GM12878 (cell line): Measurements from ENCODE around the gene CTSS. TPM values are rescaled to one million over a fixed set of nuclear protein-coding genes. Genes with fewer than 3 reads are reported as not detected.

Experiments used
- ATAC-seq: fragments of 200-7000 bp; cut with Tn5 transposase; 3 replicates; pipeline ENCODE4 v1.9.1; 2020; ENCODE audit warnings: mild to moderate bottlenecking, moderate library complexity
- BruUV-seq: library from RNA; stranded (reverse); fragments of 400-500 nt; replicated peaks from 2 replicates; lab custom pipeline; 2021; lab: Mats Ljungman, UMichigan
- CTCF ChIA-PET: fragments of 300-600 bp; sonication (Branson Sonifier 250); formaldehyde crosslinking; extraction: SDS; loops from one replicate; lab custom pipeline; 2021; ENCODE audit warnings: inconsistent platforms; lab: Yijun Ruan, JAX
- POLR2A ChIA-PET: fragments of 350-600 bp; formaldehyde crosslinking; extraction: SDS; loops from one replicate; lab custom pipeline; 2021; ENCODE audit warnings: inconsistent platforms; lab: Charles Lee
- RAD21 ChIA-PET: fragments of 300-600 bp; sonication (Branson Sonifier 250); formaldehyde crosslinking; loops from one replicate; lab custom pipeline; 2023; ENCODE audit warnings: antibody characterized with exemption; ENCODE audit not compliant: unreplicated experiment; lab: Charles Lee
- SMC1A ChIA-PET: fragments of 300-600 bp; sonication (Branson Sonifier 250); formaldehyde crosslinking; loops from one replicate; lab custom pipeline; 2023; ENCODE audit not compliant: unreplicated experiment, uncharacterized antibody; lab: Charles Lee
- DNase-seq: peaks from one replicate; pipeline ENCODE4 v3.0.0-alpha.2; 2011; ENCODE audit warnings: low read depth, low spot score
- FAIRE-seq: peaks from 3 replicates; lab custom pipeline; 2011; peaks lifted over from hg19 to GRCh38; lab: Jason Lieb, UNC
- H2AFZ ChIP-seq: 2 replicates; pipeline ENCODE4 v1.6.0; 2011; ENCODE audit warnings: low read depth, low read length, control low read depth; ENCODE audit not compliant: control insufficient read depth
- H3K27ac ChIP-seq: 2 replicates; pipeline ENCODE4 v1.5.1; 2011; ENCODE audit warnings: control low read depth; ENCODE audit not compliant: control insufficient read depth, insufficient read depth
- H3K27me3 ChIP-seq, 2 experiments: replicated peaks in 1 of 2; 2 replicates each; pipeline versions ENCODE4 v1.6.0 to v1.6.1; 2011; ENCODE audit warnings: low read length in 1 of 2; ENCODE audit not compliant: control insufficient read depth in 2 of 2, insufficient read depth in 2 of 2
- H3K36me3 ChIP-seq, 2 experiments: 2 replicates each; pipeline ENCODE4 v1.5.1; 2011; ENCODE audit warnings: low read length in 1 of 2; ENCODE audit not compliant: control insufficient read depth in 2 of 2, insufficient read depth in 2 of 2
- H3K4me1 ChIP-seq: 2 replicates; pipeline ENCODE4 v1.6.1; 2011; ENCODE audit warnings: mild to moderate bottlenecking, low read length, moderate library complexity, mixed read lengths; ENCODE audit not compliant: control insufficient read depth, insufficient read depth
- H3K4me2 ChIP-seq: 2 replicates; pipeline ENCODE4 v1.6.0; 2011; ENCODE audit warnings: control low read depth; ENCODE audit not compliant: control insufficient read depth, insufficient read depth
- H3K4me3 ChIP-seq: fragments of 200-600 bp; sonication (generic); 2 replicates; pipeline ENCODE4 v1.5.1; 2016
- H3K79me2 ChIP-seq: 2 replicates; pipeline ENCODE4 v1.6.0; 2011; ENCODE audit warnings: low read length; ENCODE audit not compliant: control insufficient read depth, insufficient read depth
- H3K9ac ChIP-seq: 2 replicates; pipeline ENCODE4 v1.8.0; 2011; ENCODE audit warnings: low read length, control low read depth, mixed read lengths; ENCODE audit not compliant: control insufficient read depth, insufficient read depth
- H3K9me3 ChIP-seq: replicated peaks from 3 replicates; pipeline ENCODE4 v1.5.1; 2011; ENCODE audit warnings: mild to moderate bottlenecking, low read length; ENCODE audit not compliant: control insufficient read depth, insufficient read depth
- H4K20me1 ChIP-seq: 2 replicates; pipeline ENCODE4 v1.6.0; 2011; ENCODE audit not compliant: control insufficient read depth, insufficient read depth
- ASH2L ChIP-seq: fragments of 300-600, 200-600 bp; sonication (generic); IDR thresholded peaks from 2 replicates; pipeline ENCODE4 v1.6.1; 2017; ENCODE audit warnings: low read depth, mild to moderate bottlenecking, borderline replicate concordance
- BMI1 ChIP-seq: fragments of 450-650 bp; IDR thresholded peaks from 2 replicates; pipeline ENCODE4 v1.6.1; 2016; ENCODE audit warnings: mild to moderate bottlenecking, moderate library complexity, borderline replicate concordance
- CEBPZ ChIP-seq: fragments of 150-350 bp; IDR thresholded peaks from 2 replicates; pipeline ENCODE4 v1.6.1; 2016; ENCODE audit warnings: low read depth, low read length
- CHD2 ChIP-seq: IDR thresholded peaks from 2 replicates; pipeline ENCODE4 v1.6.1; 2011; ENCODE audit warnings: low read depth, low read length, improper control_type of control experiment, borderline replicate concordance
- HSF1 ChIP-seq: fragments of 150-350 bp; IDR thresholded peaks from 2 replicates; pipeline ENCODE4 v1.6.1; 2014; ENCODE audit warnings: mild to moderate bottlenecking, low read depth, low read length
- IKZF2 ChIP-seq, 2 experiments: fragments of 450-650 bp; IDR thresholded peaks; 2 replicates each; pipeline ENCODE4 v1.6.1; 2017; ENCODE audit warnings: mild to moderate bottlenecking in 2 of 2, moderate library complexity in 2 of 2
- RFX5 ChIP-seq: IDR thresholded peaks from 2 replicates; pipeline ENCODE4 v1.6.1; 2011; ENCODE audit warnings: low read depth, low read length, improper control_type of control experiment
- SMARCA5 ChIP-seq: fragments of 450-650 bp; IDR thresholded peaks from 2 replicates; pipeline ENCODE4 v1.6.1; 2017; ENCODE audit warnings: mild to moderate bottlenecking
- WGBS: methylation state at CpG from one replicate; pipeline ENCODE4 v1.1.6; 2016; ENCODE audit warnings: low lambda C conversion rate; ENCODE audit not compliant: insufficient replicate concordance, insufficient coverage; ENCODE audit errors: missing lambda C conversion rate; 5-methylcytosine and 5-hydroxymethylcytosine counted together
- in situ Hi-C: fragments of 300-500 bp; cut with MboI; formaldehyde crosslinking; loops from 9 replicates; pipeline ENCODE4 v1.14.3; 2018; ENCODE audit warnings: mixed read lengths
- intact Hi-C: fragments of 100-400 bp; cut with micrococcal nuclease; formaldehyde crosslinking; loops from one replicate; pipeline ENCODE4 v1.14.2; 2022; ENCODE audit not compliant: unreplicated experiment
- polyA plus RNA-seq, 11 experiments: library from polyadenylated mRNA; depleted of rRNA in 4 of 11; unstranded in 6 of 11; stranded (reverse) in 5 of 11; fragments of >200 nt; fragmentation: Nextera tagmentation in 4 of 11; fragmentation: Illumina TruSeq in 1 of 11; extraction: Ambion mirVana in 4 of 11; extraction: Trizol in 1 of 11; gene quantifications; 1 replicate in 1 of 11; 2 replicates in 10 of 11; pipeline versions ENCODE4 v1.2.1 to v1.2.3, GENCODE V29; 2011 to 2016; ENCODE audit warnings: inconsistent platforms in 2 of 11, missing spikeins in 2 of 11, low read depth in 1 of 11
- total RNA-seq, 4 experiments: library from RNA; depleted of rRNA in 3 of 4; stranded (reverse); fragments of >200 nt in 3 of 4; fragmentation: Illumina TruSeq in 1 of 4; extraction: Trizol in 1 of 4; gene quantifications; 2 replicates each; pipeline versions ENCODE4 v1.2.1 to v1.2.3, GENCODE V29; 2013 to 2021
- TF ChIP-seq, protein P1 (sequence below): fragments of 450-650 bp; IDR thresholded peaks from 2 replicates; pipeline ENCODE4 v1.6.1; 2016; ENCODE audit warnings: mild to moderate bottlenecking
- TF ChIP-seq, protein P2 (sequence below): fragments of 450-650 bp; IDR thresholded peaks from 2 replicates; pipeline ENCODE4 v1.6.1; 2017; ENCODE audit warnings: antibody characterized with exemption, mild to moderate bottlenecking, moderate library complexity

The CTSS gene
- total and polyA plus RNA-seq, 10 of the 15 experiments (the other 5 are each of a cell fraction or from before 2014, with no cell fraction given): 32.8 to 174 (median 60.9) TPM

DNA sequence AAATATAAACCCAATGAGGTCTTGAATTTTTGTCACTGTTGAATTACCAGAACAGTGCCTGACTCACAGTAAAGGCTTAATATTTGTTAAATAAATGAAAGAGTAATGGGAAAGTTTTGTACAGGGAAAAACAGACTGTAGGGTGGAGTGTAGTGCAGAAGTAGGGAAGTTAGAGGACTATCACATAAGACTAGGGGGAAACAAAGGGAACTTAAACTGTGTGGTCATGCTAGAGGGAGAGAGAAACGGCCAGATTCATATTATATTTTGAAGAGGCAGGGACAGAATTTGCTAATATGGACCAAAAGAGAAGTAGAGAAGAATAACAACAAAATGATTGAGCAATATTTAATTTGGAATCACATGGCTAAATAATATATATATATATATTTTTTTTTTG is 27.6 kb upstream of the CTSS start:
- no peak for TF ChIP-seq SMARCA5
- no peak for TF ChIP-seq IKZF2 (IDR thresholded peaks at IDR 0.05)
- no peak for TF ChIP-seq HSF1
- TF ChIP-seq, protein P1, sequence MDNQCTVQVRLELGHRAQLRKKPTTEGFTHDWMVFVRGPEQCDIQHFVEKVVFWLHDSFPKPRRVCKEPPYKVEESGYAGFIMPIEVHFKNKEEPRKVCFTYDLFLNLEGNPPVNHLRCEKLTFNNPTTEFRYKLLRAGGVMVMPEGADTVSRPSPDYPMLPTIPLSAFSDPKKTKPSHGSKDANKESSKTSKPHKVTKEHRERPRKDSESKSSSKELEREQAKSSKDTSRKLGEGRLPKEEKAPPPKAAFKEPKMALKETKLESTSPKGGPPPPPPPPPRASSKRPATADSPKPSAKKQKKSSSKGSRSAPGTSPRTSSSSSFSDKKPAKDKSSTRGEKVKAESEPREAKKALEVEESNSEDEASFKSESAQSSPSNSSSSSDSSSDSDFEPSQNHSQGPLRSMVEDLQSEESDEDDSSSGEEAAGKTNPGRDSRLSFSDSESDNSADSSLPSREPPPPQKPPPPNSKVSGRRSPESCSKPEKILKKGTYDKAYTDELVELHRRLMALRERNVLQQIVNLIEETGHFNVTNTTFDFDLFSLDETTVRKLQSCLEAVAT: no peak
- TF ChIP-seq BMI1: no peak
- TF ChIP-seq, protein P2, sequence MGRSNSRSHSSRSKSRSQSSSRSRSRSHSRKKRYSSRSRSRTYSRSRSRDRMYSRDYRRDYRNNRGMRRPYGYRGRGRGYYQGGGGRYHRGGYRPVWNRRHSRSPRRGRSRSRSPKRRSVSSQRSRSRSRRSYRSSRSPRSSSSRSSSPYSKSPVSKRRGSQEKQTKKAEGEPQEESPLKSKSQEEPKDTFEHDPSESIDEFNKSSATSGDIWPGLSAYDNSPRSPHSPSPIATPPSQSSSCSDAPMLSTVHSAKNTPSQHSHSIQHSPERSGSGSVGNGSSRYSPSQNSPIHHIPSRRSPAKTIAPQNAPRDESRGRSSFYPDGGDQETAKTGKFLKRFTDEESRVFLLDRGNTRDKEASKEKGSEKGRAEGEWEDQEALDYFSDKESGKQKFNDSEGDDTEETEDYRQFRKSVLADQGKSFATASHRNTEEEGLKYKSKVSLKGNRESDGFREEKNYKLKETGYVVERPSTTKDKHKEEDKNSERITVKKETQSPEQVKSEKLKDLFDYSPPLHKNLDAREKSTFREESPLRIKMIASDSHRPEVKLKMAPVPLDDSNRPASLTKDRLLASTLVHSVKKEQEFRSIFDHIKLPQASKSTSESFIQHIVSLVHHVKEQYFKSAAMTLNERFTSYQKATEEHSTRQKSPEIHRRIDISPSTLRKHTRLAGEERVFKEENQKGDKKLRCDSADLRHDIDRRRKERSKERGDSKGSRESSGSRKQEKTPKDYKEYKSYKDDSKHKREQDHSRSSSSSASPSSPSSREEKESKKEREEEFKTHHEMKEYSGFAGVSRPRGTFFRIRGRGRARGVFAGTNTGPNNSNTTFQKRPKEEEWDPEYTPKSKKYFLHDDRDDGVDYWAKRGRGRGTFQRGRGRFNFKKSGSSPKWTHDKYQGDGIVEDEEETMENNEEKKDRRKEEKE: no peak
- TF ChIP-seq CEBPZ: no peak
- TF ChIP-seq ASH2L: no peak
- TF ChIP-seq RFX5: no peak
- TF ChIP-seq CHD2: no peak
- TF ChIP-seq, all 136 proteins: peak for 0
- Histone ChIP-seq H3K27me3 (no peaks in the 10 kb centered on the region), H3K27ac (no peak overlapping the region), H3K79me2 (no peaks in the 10 kb centered on the region), H3K4me2 (no peak overlapping the region), H3K36me3 (0 out of 4 replicates have a peak, but pooled peaks cover 0 to 2% of the 10 kb centered on the region in 2 experiments), H3K4me3 (no peak overlapping the region), H3K9ac (no peak overlapping the region), H3K9me3 (no peaks in the 10 kb centered on the region), H4K20me1 (no peaks in the 10 kb centered on the region), H2AFZ (no peak overlapping the region), H3K4me1 (no peaks in the 10 kb centered on the region)
- no peak for ATAC-seq
- ChIA-PET CTCF (no interaction called here), SMC1A (no interaction called here), POLR2A (no interaction called here), RAD21 (no interaction called here)
- in situ Hi-C loops: no loop called here
- intact Hi-C loops: no loop called here
- WGBS: 39% methylated on average over 1 of the region's 1 CpG
- no peak for DNase-seq
- no peak for FAIRE-seq
- no TSS peak for BruUV-seq
